CD4-positive, alpha-beta T cell treated with Interleukin-21 for 1 hour (primary cell): ENCODE data around the gene HSF4.
A peak's percentile ranks its signal among the peaks of the same experiment; 100 is the strongest.

Experiments used
- DNase-seq: peaks from one replicate; pipeline ENCODE4 v3.0.0-alpha.2; 2020

Gene HSF4

DNA sequence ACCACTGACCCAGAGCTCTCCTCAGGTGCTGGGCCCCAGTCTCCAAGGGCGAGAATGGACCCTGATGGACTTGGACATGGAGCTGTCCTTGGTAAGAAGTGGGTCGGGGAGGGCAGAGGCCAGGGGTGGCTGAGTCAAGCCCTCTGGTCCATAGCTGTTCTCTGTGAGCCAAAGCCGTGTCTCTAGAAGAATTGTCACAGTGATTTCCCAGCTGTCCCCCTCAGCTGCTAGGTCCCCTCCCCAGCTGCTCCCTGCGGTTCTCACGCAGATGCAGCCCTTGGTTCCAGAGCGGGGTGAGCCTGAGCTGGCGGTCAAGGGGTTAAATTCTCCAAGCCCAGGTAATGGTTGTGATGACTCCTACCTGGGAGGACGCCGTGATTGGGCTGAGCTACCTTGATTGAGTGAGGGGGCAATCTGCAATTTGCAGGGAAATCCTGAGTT, 4.5 kb downstream of the HSF4 start:
- no peak for DNase-seq

DNA sequence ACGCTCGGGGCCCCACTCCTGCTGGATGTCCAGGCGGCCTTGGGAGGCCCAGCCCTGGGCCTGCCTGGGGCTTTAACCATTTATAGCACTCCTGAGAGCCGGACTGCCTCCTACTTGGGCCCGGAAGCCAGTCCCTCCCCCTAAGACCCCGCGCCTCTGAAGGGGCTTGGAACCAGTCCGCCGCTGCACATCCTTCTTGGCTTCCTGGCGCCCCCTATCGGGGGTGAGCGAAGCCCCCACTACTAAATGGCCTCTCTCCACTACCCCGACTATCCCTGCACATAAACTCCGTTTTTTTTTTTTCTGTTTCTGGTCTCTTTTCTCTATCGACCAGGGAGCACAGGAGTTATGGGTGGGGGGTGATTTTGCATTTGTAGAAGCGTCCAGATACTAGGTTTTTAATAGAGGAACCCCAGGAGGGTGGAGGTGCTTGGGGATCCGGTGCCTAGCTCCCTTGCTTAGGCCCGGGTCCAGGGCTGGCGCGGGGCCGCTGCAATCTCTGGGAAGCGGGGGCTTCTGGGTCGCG, 5.2 kb downstream of the HSF4 start:
- DNase-seq = peak; percentile 43

DNA sequence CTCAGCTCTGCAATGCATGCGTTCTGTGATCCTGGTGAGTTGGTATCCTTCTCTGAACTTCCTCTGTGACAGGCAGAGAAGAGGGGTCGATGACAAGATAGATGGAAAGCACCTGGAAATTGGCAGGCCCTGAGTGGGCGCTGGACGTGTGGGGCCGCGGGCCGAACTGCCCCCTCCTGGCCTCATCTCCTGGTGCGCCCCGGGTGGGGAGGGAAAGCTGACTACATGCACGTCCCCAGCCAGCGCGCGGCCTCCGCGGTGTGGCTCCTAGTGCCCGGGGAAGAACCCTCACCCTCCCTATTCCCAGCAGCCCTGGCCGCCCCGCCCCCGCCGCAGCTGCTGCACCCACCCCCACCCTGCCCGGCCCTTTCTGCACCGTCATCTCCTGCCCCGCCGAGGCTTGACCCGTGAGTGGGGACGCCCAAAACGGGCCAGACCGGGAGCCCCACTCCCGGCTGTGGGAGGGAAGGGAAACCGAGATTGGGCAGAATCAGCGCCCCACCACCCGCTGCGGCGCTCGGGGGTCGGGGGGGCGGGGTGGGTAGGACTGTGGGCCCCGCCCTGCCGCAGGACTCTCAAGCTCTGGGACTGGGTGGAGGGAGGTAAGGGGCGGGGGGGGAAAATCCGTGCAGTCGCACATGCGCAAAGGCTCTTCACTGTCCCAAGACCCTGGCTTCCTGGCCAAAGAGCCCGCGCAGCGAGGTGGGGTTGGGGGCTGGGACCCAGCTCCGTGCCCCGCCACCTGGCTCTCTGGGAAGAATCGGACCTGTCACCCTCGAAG, 5.8 kb downstream of the HSF4 start, which contains the start of gene NOL3:
Gene NOL3, plus strand, starts transcription at position 371 of the 781 bp plus-strand sequence.
- peak; percentile 45 for DNase-seq

DNA sequence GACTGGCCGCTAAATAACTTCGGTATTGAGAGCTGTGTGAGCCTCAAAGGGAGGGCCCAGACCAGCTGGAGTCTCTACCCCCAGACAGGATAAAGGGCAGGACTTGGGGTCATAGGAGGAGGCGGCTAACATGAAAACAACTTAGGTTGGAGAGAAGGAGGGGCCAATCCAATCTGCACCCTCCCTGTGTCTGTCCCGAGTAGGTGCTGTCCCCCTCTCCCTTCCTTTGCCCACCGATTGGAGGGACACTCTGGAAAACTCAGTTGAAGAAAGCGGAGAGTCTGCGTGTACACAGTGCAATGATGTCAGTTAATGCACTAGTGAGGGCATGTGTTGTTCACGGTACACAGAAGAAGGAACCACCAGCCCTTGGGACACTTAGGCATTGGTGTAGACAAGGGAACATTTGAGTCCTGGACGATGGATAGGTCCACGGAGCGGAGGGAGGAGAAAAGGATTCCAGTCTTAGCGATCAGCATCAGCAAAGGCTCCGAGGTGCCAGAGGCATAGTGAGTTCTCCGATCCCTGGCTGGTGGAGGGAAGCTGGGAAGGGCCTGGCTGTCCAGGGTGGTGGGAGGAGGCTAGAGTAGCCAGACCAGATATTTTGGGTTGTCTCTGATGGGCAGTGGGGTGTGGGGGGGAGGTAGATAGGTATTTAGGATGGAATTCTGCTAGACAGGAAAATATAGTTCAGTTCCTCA, 6.6 kb downstream of the HSF4 start:
- DNase-seq = no peak

DNA sequence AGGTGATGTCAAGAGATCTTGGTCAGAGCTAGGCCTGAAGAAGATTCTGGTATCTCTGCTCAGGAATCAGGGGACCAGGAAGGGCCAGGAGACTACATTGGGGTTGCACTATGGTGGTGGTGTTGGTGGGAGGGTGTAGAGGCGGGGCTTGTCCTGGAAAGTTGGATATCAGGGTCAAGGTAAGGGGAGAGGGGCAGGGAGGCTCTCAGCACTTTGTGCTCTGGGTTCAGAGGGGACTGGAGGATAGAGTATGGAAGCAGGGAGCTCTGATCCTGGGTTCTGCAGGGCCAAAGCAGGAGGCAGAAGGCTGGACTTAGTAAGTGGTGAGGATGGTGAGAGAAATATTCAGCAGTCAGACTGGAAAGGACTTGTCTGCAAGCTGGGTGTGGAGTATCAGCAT, 8.8 kb downstream of the HSF4 start:
- no peak for DNase-seq

DNA sequence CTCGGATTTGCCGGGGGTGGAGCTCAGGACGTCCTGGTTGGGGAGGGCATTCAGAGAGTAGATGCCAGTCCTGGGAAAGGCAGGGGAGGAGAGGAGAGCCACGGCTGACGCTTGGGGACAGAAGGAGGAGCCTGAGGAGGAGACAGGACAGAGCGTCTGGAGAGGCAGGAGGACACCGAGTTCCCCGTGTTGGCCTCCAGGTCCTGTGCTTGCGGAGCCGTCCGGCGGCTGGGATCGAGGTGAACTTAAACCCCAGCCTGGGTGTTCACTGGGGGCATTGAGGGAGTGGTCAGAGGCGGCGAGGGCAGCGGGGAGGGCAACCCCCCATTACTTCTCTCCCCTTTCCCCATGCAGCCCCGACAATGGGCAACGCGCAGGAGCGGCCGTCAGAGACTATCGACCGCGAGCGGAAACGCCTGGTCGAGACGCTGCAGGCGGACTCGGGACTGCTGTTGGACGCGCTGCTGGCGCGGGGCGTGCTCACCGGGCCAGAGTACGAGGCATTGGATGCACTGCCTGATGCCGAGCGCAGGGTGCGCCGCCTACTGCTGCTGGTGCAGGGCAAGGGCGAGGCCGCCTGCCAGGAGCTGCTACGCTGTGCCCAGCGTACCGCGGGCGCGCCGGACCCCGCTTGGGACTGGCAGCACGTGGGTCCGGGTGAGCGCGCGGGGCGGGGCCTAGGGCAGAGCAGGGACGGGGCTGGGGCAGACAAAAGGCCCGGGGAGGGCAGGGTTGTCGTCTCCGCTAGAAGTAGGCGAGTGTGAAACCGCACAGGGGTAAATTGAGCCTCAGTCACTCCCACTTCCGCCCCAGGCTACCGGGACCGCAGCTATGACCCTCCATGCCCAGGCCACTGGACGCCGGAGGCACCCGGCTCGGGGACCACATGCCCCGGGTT, 9.5 kb downstream of the HSF4 start:
- DNase-seq = peak; percentile 77

DNA sequence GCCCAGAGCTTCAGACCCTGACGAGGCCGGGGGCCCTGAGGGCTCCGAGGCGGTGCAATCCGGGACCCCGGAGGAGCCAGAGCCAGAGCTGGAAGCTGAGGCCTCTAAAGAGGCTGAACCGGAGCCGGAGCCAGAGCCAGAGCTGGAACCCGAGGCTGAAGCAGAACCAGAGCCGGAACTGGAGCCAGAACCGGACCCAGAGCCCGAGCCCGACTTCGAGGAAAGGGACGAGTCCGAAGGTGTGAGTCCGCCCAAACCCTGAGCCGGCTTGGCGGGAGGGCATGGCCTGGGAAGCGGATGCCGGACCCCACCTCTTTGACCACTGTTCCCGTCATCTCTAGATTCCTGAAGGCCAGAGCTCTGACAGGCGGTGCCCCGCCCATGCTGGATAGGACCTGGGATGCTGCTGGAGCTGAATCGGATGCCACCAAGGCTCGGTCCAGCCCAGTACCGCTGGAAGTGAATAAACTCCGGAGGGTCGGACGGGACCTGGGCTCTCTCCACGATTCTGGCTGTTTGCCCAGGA, 10.2 kb downstream of the HSF4 start:
- DNase-seq = no peak

DNA sequence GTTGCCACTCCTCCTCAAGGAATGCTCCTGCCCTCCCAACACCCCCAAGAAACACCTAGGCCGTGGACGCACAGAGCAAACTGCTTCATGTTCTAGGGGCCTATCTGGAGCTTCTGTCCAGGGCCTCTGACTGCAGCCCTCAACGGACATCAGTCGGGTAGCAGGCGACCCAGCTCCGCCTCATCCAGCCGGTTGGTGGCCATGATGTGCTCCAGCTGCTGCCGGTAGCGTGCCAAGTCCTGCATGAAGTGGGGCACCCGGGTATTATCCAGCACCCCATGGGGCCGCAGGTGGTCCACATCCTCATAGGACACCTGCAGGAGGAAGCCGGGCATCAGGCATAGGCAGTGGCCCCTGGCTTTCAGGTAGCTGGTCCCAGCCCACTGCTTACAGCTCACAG, 12.1 kb downstream of the HSF4 start:
- no peak for DNase-seq

DNA sequence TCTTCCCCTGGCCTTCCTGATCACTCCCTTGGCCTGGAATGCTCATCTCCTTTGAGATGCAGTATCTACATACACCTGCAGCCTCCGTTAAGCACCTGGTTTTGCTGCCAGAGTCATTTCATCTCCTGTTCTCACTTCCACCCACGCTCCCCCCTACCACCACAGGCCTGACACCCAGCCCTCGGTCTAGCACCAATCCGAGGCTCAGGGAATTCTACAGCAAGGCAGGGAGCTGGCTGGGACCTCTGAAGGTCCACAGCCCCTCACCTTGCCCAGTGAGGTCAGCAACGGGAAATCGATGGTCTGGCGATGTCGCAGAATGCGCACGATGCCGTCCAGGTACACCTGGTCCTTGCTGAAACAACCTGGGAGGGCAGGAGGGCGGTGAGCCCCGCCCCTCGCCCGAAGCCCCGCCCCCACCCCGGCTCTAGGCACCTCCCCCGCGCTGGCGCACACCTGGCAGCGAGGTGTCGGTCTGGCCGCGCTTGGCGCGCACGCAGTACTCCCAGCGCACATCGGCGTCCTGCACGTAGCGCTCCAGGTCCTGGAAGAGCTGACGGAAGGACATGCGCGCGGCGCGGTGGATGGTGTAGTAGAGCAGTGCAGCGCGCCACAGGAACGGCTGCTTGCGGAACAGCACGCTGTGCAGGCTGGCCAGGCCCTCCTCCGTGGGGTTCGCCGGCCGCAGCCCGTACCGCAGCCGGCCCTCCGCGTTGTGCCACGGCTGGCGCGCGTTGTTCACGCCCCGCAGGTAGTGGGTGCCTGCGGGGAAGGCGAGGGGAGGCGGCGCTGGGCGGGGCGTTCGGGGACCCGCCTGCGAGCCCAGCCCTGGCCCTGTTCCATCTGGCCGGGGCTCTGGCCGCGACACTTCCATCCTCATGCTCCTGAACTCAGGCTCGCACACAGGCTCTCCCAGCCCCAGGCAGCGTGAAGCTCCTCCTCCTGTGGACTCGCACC, 13.5 kb downstream of the HSF4 start:
- DNase-seq = peak; percentile 76

DNA sequence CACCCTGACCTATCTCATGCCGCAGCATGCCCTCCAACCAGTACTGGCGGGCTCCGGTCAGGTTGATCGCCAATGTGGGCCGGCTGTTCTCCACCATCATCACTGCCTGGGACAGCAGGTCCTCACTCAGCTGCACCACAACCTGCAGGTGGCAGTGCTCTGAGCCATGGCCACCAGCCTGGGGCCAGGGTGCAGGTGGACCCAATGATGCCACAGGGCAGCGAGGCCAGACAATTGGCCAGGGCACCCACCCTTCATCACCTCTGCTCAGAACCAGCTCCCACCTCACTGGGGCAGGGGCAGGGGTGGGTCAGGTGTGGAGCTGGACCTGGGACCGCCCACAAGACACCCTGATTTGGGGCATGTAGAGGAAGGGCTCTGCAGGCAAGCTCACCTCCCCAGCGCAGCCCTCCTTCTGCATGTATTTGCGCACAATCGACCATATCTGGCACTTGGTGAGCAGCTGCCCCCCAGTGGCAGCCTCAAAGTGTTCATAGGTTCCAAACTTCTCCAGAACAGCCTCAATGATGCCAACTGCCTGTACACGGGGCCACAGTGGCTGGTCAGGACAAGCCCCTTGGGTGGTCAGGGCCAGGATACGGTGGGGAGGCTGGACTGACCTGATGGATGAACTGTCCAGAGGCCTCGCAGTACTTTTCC, 15.0 kb downstream of the HSF4 start:
- no peak for DNase-seq

DNA sequence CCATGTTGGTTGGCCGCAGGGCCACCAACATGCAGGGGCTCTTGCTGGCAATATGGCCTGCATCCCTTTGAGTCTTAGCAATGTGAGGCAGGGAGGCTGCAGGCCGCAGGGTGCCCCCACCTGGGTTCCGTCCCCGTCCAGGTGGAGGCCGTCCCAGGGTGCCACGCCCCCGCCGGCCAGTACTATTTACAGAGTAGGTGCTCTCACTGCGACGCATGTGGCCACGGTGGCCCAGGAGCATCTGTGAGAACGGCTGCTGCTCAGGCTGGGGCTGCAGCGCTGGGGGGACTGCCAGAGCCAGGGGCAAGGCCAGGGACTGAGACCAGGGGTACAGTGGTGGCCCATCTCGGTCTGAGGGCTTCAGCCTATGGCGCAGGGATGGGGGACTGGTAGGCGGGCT, 15.6 kb downstream of the HSF4 start:
- no peak for DNase-seq

DNA sequence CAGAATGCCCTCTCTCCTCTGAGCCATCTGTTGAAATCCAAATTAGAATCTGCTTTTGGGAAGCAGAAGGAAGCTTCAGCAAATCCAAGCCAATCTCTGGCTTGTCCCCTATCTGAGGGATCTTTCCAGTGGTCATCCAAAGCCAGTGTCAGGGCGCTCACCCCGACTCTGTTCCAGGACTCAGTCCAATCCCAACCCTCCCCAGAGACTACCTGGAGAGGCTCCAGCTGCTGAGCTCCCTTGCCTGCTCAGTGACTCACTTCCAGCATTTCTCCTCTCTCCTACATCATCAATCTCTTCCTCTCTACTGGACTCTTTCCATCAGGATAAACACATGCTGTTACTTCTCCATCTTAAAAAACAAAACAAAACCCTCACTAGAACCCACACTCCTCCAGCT, 16.8 kb downstream of the HSF4 start:
- DNase-seq = no peak

DNA sequence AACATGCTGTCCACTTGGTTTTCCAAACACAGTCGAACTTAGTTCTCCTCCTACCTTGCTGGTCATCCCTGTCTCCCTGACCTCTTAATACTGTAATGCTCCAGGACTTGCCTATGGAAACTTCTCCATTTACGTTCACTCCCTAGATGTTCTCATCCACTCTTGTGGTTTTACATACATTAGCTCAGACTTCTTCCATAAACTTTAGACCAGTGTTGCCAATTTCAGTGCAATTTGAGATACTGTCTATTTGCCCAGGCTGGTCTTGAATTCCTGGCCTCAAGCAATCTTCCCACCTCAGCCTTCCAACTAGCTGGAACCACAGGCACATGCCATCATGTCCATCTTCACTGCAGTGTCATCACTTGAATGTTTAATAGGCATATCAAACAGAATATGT, 17.7 kb downstream of the HSF4 start:
- DNase-seq = no peak

DNA sequence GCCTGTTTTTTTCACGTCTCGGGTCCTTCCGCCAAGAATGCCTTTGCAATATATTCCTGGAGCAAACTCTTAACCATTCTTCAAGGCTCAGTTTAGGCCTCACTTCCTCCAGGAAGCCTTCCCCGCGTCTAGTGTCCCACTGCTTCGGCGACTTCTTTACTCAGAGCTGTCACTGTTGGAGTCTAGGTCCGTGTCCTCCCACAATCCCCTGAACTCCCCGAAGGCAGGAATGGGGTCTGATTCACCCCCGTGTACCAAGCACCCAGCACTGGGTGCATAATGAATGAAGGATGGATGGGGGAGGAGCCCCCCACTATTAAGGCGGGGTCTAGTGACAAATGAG, 18.7 kb downstream of the HSF4 start:
- DNase-seq = no peak

DNA sequence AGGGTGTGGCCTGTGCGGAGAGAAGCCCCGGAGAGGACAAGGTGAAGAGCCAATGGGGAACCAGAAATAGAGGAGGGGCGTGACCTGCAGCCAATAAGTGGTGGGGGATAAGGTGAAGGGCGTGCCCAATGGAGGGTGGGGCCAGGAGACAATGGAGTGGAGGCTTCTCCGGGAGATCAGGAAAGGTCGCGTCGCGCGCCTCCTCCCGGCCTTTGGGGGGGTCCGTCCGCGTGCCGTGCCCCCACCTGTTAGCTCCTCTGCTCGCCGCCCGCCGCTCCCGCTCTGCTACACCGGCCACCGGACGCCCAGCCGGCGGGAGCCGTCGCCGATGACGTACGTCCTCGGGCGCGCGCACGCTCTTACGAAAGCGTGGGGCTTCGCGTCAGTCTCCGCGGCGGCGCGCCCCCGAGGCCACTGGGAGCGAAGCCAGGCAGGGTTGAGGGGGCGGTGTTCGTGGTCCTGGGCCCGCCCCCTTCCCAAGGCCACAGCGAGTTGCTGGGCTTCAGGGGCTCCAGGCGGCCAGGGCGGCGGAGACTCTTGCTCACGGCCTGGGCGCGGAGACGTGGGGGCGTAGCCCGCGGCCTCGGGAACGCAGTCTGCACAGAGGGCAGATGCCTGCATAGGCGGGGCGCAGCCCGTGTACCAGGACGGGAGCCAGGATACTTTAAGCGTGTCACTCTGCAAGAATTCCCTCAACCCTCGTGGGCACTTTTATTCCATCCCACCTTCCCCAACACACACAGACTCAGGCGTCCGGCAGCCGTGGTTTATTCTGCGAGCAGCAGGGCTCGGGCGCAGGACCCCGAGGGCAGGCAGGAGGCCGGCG, 19.3 kb downstream of the HSF4 start, which contains the start of gene MATCAP1:
Gene MATCAP1, minus strand, starts transcription at position 337 of the 826 bp plus-strand sequence. CDS start 3,353 bp downstream, outside the sequence.
- DNase-seq = peak; percentile 97

DNA sequence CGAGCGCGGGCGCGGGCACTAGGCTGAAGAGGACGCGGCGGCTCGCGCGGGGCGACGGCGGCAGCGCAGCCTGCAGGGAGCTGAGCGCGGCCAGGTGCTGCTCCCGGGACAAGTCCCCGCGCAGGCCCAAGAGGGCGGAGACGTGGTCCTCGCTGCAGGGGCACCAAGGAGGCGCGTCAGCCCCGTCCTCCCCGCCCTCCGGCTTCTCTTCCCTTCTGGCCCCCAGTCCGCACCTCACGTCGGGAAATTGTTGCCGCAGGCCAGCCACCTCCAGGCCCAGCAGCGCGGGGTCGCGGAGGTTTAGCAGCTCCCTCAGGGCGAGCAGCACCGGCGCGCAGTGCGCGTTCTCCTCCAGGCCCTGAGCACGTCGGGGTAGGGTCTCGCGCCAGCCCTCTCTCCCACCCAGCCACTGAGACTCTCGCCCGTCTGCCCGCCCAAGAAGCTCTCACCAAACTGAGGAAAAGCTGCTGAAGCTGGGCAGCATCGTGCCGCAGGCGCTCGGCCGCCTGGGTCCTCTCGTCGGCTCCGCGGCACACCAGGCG, 20.0 kb downstream of the HSF4 start:
- DNase-seq = peak; percentile 28

DNA sequence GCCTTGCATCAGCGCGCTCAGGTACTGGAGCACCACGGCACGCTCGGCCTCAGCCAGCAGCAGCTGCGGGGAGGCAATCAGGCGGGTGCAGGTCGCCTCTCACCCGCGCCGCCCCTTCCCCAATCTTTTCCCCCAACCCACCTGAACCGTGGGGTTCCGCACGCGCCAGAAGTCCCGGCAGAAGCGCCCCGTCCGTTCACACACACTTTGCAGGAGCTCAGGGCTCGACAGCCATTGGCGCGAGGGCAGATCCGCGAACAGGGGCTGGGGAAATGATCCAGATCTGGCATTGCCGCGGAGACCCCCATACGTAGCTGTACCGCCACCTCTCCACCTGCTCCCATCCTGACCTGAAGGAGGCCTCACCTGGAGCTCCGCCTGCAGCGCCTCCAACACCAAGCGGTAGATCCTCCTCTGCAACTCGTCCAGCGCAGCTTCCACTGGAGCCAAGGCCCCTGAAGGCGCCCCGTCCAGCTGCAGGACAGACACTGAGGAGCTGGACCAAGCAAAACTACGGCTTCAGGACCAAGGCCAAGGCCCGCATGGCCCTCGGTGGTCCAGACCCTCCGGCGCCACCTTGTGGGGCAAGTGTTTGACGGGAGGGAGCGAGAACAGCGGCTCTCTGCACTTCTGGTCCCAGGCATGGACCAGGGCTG, 20.6 kb downstream of the HSF4 start:
- peak; percentile 86 for DNase-seq

DNA sequence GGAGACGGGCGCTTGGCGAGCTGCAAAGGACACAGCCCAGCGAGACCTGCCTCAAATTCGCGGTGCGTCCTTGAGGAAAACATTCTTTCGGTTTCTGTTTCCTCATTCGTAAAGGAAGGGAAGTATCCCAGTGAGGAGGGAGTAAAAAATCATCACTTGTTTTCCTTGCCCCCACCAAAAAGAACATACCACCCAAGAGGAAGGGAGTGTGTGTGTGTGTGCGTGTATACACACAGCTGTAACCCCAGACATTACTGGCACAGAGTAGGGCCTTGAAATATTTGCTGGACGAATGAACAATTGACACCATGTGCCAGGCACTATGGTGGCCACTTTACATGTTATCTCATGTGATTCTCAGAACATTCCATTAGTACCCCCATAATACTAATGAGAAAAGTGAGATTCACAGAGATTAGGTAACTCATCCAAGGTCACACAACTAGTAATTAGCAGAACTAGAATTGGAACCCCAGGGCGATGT, 21.1 kb downstream of the HSF4 start:
- no peak for DNase-seq

DNA sequence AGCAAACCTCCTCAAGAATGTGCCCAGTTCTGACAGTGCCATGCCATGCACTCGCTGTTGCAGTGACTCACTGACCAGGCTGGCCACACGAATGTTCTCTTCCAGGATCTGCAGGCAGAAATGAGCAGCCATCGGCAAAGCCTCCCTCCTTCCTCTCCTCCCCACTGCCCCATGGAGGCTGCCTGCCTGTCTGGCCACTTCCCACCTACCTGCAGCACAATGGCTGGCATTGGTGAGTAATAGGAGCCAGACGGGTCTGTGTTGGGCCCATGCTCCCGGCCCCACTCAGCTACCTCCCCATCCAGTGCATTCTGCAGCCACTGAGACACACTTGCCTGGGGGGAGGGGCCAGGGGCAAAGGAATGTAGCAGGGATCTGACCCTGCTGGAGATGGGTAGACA, 22.0 kb downstream of the HSF4 start:
- DNase-seq = no peak
